Activated naive CD4-positive, alpha-beta T cell treated with anti-CD3 and anti-CD28 coated beads, Interleukin-2, amount 50 U/mL, for 16 hours (primary cell): ENCODE results near the gene SIX3.

Source experiments
- DNase-seq: peaks from one replicate; pipeline ENCODE4 v3.0.0-alpha.2; 2020

SIX3 gene

GRCh38 chr2:44960871-44961270 lies 19.4 kb downstream of the SIX3 start:
- DNase-seq, result no peak

GRCh38 chr2:44962176-44962695 lies 20.7 kb downstream of the SIX3 start:
- no peak for DNase-seq

DNA sequence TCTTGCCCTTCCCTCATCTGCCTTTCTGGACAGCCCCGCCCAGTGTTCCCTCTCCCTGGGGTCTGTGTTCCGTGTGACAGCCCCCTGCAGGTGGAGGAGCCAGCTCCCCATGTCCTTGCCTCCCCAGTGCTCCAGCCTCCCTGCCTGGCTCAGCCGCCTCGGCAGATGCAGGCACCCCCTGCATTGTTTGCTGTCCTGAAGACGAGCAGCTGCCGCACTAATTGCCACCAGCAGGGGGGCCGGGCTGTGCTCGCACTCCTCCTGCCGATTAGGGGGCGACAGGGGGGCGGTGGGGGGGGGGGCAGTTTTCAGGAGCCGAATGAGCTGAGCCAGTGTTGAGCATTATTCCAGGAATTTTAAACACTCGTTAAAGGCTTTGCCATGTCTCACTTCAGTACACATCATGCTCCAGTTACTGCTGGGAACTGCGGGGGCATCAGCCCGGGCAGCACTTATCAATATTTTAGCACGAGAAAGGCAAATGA lies 23.3 kb downstream of the SIX3 start:
- DNase-seq, result no peak

DNA sequence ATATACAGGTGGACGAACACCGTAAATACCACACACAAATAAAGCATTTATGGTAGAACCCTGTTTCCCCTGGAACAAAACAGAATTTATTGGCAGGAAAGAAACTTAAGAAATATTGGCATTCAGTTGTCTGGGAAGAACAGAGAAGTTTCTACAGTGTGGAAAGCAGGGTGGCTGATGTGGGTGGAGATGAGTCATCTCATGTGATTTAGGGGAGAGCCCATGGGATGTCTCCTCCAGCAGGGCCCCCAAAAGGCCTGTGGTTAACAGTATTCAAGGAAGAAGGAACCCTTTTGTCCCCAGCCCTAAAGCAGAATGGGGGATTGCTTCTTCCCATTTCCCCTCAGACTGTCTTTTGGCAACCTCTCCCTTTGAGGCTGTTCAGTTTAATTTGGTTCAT lies 24.2 kb downstream of the SIX3 start:
- DNase-seq, result no peak

DNA sequence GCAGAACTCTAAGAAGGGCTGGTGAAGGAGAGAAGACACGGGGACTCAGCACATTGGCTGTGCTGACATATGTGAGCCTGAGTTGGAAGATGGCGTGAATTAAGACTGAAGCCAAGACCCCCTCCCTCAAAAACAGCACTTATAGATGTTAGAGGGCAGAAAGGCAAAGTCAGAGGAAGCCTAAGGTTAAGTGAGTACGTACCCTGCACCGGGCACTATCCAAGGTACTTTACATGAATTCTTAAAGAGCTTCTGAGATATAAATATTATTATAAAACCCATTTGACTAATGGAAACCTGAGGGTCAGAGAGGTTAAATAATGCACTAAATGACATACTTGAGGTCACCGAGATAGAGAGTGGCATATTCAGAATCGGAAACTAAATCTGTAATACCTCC lies 25.6 kb downstream of the SIX3 start:
- no peak for DNase-seq

DNA sequence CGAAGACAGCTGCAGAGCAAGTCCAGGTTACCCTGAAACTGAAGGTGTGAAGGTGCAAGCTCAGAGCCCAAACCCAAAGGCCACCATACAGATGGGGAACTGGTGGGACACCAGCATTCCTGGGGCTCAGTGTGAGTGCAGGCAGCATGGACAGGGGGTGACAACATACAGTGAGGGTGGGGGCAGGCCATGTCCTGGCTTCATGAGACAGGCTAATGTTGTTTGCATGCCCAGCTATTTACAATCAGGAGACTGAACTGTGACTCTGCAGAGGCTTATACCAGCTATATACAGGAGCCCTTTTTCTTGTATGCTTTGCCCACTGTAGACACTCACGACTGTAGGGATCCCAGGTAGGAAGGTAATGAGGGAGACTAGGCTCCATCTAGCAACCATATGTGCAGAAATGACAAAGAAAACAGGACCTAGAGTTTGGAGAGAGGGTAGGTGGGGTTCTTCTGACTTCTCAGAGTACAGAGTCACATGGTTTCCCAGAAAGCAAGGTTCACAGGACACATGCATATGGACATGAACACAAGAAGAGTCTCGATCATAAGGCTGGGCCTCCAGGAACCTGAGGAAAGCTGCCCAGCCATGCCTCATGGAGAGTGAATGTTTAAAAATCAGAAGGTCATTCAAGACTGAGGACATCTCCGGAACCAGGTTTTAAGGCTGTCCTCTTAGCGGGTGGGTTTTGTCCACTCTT lies 26.4 kb downstream of the SIX3 start:
- DNase-seq, result no peak

DNA sequence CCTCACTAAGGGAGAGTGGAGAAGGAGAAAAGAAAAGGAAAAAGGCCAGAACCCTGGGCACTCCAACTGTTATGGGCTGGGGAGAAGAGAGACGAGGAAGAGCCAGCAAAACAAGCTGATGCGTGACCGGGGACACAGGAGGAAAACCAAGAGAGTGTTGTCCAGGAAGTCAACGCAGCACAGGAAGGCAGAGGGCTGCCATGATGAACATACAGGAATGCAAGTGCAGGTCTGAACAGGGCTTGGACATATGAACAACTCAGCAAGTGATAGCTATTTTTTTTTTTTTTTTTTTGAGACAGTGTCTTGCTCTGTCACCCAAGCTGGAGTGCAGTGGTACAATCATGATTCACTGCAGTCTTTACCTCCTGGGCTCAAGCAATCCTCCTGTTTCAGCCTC lies 28.4 kb downstream of the SIX3 start:
- no peak for DNase-seq

DNA sequence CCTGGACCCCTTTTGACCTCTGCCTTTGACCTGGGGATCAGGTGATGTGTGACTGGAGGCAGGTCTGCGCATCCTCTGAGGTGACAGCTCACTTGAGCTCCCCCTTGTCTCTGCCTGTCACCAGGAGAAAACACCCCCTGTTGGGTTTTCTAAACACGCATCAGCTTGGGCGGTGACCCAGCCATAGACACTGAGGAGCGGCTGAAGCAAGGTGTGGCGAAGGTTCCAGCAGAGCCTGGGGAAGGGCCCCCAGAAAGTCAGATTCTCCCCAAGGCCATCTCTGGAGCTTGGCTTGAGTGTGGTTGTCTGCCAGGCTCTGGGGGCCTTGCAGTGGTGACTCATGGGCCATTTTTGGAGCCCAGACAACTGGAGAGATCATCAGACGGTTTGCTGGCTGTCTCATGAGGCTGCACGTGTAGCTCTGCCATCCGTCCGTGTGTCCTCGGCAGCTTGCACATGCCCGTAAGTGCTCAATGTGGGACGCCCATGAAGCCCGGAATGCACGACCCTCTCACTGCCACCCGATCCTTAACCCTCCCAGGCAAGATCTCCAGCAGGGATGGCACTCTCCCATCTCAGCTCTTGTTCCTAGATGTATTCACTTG lies 29.4 kb downstream of the SIX3 start:
- no peak for DNase-seq

- no peak for DNase-seq
Observed at GRCh38 chr2:44972771-44973535, 31.5 kb downstream of the SIX3 start.

DNA sequence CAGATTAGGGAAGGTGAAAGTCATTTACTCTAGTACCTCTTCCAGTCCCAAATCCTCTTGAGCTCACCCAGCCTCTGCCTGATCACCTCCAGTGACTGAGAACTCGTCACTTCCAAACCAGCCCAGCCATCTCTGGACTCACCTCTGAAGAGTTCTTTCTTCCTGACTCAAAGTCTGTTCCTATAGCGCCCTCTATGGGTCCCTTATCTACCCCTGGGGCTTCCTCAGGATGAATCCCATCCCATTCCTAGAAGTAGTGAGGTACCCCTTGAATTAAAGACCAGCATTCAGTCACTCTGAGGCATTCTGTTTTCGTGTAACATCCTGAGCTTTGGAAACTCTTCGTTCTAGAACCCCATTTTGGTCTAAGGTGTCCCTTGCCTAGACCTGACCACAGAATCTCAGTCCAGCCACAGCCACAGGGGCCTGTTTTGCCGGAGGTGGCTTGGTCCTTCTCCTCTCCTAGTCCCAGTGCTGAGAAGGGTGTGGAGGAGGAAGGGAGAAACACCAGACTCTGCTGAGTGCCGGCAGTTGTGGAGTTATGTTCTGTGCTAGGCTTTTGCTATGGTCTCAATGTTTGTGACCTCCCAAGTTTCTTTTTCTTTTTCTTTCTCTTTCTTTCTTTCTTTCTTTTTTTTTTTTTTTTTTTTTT lies 32.7 kb downstream of the SIX3 start:
- no peak for DNase-seq

DNA sequence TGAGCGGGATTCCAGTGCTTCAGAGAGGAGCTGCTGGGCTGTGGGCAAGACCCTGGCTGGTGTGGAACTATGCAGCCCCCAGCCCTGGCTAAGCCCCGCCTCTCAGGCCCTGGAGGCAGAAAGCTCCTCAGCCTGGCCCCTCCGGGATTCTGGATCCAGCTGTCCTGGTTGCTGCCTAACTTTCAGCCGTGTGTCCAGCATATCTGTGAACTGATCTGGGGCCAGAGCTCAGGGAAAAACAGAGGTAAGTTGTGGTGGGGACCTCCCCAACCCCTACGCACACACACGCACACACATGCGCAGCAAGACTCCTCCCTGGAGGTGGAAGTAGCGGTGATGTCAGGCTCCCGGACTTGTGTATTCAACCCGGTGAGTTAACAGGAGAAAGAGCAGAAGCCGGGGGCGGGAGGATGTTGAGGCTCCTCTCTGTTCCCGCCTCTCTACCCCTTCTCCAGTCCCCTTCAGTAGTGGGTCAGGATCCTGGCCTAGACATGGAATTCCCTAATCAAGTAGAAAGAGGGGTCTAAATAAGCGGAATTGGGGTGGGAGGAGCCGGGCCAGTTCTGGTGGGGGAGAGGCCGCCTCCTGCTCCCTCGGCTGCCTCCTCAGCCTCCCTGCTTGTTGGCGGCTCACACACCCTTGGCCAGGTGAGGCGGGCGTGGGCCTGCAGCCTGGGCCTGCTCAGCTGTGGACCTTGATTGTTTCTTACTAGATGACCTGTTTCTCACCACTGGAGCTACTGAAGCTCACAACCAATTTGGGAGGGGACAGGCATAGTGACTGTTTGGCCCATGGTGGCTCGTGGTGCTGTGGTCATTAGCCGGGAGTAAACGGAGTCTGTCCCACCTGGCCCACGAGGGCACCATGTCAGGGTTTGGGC lies 34.3 kb downstream of the SIX3 start:
- no peak for DNase-seq

DNA sequence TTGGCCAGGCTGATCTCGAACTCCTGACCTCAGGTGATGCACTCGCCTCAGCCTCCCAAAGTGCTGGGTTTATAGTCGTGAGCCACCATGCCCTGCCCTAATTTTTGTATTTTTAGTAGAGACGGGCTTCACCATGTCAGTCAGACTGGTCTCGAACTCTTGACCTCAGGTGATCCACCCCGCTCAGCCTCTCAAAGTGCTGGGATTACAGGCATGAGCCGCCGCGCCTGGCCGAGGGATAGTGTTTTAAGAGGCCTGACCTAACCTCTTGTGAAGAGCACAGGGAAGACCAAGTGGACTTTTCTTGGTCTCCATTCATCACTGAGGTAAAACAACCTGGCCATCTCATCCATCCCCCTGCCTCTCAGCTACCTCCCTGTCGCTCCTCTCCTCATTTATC lies 38.1 kb downstream of the SIX3 start:
- no peak for DNase-seq

DNA sequence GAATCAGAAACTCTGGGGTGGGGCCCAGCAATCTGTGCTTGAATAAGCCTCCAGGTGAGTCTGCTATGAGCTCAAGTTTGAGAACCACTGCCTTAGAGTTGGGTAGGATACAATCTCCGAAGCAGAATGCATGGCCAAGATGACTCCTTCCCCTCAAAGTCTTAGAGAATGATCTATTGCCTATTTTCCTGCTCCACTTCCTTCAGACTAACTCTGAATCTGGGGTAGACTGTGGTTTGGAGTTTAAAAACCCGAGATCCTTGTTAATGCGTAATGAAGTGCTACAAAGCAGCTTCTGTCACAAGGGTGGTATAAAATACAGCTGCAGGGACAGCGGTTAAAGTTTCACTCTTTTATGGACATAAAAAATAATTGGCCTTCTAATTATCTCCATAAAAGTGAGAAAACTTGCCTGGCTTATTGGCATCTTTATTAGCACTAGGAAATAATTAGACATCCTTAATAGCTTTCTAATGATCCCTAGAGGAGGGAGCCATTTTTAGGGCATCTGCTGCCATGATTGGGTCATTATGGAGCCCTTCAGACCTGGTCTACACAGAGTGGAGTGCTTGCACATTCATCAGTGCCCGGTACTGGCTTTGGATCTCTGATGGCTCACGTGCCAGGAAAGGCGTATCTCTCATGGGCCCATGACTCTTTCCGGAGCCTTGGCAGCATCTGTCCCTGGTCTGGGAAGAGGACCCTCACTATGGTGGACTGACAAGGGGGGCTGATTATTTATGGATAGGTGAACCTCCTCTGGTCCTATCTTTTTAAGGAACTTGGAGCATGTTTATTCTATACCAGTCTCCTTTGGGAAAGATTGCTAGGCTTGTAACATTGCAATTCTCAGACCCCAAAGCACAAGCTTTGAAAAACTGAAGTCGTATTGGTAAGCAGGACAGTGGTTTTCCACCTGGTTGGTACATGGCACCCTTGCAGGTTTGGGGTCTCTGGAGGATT lies 39.5 kb downstream of the SIX3 start:
- no peak for DNase-seq

DNA sequence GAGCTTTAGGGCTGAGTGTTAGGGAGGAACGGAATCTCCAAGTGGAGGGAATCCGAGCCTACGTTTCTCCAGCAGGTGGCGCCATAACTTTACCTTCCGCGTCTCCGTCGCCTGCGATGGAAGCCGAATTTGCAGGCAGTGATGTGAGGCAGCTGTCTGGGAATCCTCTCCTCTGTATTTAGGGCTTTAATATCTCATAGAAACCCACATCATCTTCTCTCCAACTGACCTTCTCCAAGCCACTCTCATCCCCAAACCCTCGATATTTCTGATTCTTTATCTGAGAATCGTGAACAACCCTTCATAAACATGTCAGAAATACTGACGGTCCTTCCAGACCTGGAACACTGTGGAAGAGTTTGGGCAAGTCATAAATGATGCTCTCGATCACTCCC lies 40.2 kb downstream of the SIX3 start:
- DNase-seq, result peak; percentile 69

- no peak for DNase-seq
Observed at GRCh38 chr2:44983836-44984604, 42.5 kb downstream of the SIX3 start.

DNA sequence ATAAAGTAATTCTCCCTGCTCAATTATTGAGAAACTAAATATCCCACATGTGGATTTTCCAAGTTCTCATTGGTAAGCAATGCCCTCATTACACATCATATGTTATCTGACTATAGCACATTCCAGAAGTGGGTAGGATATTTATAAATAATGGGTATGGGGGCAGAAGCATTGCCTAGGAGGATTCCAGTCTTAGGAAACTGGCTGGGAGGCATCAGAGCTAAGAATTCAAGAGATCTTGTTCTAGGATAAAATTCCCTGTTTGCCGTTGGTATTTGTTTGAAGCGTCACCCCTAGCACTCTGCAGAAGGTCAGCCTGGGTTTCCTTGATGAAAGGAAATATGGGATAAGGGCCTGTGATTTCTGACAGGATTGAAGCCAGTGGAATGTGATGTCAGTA lies 47.7 kb downstream of the SIX3 start:
- no peak for DNase-seq

DNA sequence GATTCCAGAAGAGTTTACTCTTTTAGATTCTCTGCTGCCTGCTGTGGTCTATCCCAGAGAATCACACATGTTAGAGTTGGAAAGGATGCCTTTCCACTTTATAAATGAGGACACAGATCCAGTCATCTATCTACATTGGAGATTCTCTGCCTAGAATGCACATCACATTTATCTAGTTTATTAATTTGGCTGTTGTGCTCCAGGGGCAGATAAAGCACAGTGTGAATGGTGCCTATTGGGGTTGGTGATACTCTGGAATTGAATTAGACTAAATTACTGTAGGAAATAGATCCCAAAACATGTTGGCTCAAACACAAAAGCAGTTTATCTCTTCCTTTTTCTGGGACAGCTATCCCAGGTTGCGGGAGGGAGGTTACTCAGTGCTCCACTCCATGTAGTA lies 52.9 kb downstream of the SIX3 start:
- DNase-seq, result no peak
